Heart right ventricle (tissue), 16 donors: Measurements from ENCODE around the gene LTBP2. TPM values are rescaled to one million over a fixed set of nuclear protein-coding genes. Genes with fewer than 3 reads are reported as not detected.

Experiments
- ATAC-seq, 8 donors: fragments of 200-7000 bp; cut with Tn5 transposase; one replicate each; pipeline ENCODE4 v1.9.1; 2020; ENCODE audit warnings: mild to moderate bottlenecking in 8 of 8, moderate library complexity in 8 of 8, moderate number of reproducible peaks in 1 of 8
- DNase-seq, 2 donors: peaks; one replicate each; pipeline ENCODE4 v3.0.0-alpha.2; 2020
- H3K27ac ChIP-seq, 10 donors: fragments of 200-600 bp; sonication (generic) in 2 of 10; one replicate each; pipeline versions ENCODE4 v1.5.0 to v1.8.0; 2020 to 2022; ENCODE audit warnings: mild to moderate bottlenecking in 3 of 10
- H3K27me3 ChIP-seq, 7 donors: fragments of 200-600 bp; one replicate each; pipeline ENCODE4 v1.8.0; 2021 to 2022; ENCODE audit warnings: mild to moderate bottlenecking in 2 of 7
- H3K36me3 ChIP-seq, 9 donors: fragments of 200-600 bp; sonication (generic) in 1 of 9; one replicate each; pipeline versions ENCODE4 v1.5.0 to v1.8.0; 2020 to 2022; ENCODE audit warnings: mild to moderate bottlenecking in 2 of 9
- H3K4me1 ChIP-seq, 9 donors: fragments of 200-600 bp; sonication (generic) in 1 of 9; one replicate each; pipeline versions ENCODE4 v1.5.0 to v1.8.0; 2020 to 2022; ENCODE audit warnings: mild to moderate bottlenecking in 4 of 9
- H3K4me3 ChIP-seq, 10 donors: fragments of 200-600 bp; sonication (generic) in 2 of 10; one replicate each; pipeline versions ENCODE4 v1.5.0 to v1.8.0; 2020 to 2022; ENCODE audit warnings: mild to moderate bottlenecking in 7 of 10, moderate library complexity in 2 of 10
- H3K9me3 ChIP-seq, 11 donors: fragments of 200-600 bp in 10 of 11; sonication (generic) in 2 of 11; one replicate each; pipeline versions ENCODE4 v1.5.0 to v1.8.0; 2013 to 2022; ENCODE audit warnings: mild to moderate bottlenecking in 2 of 11, control low read depth in 1 of 11, moderate library complexity in 1 of 11
- WGBS, 2 donors: extraction: QIAGEN DNeasy Blood & Tissue Kit; methylation state at CpG; one replicate each; pipeline ENCODE4 v1.1.7; 2013; ENCODE audit warnings: inconsistent platforms in 1 of 2; 5-methylcytosine and 5-hydroxymethylcytosine counted together
- intact Hi-C, 10 donors: fragments of 100-400 bp; cut with DNase I; formaldehyde crosslinking; loops; one replicate each; pipeline versions ENCODE4 v1.11.1 to v1.14.2; 2022
- polyA plus RNA-seq, 2 donors: library from polyadenylated mRNA; stranded (reverse); fragments of 200-250 nt; gene quantifications; one replicate each; pipeline ENCODE4 v1.2.3, GENCODE V29; 2013
- total RNA-seq, 10 donors: library from RNA; stranded (reverse); fragmentation: NEBNext Ultra II Directional in 3 of 10; extraction: Animal tissue kit (Norgen Biotek cat#: 25700) in 3 of 10; gene quantifications; one replicate each; pipeline versions ENCODE4 v1.2.1 to v1.2.4, GENCODE V29; 2021 to 2023
- TF ChIP-seq, protein P1 (sequence below), 9 donors: fragments of 200-600 bp; sonication (generic) in 2 of 9; IDR thresholded peaks; one replicate each; pipeline versions ENCODE4 v1.5.0 to v1.8.0; 2021 to 2022; ENCODE audit warnings: antibody characterized with exemption in 9 of 9, mild to moderate bottlenecking in 5 of 9, moderate library complexity in 1 of 9
- donor health status: Arrhythmogenic right ventricular cardiomyopathy.
- donor health status: ischemic (EF 13 %, LVEDD 7.1; RV severe dilation, severe dysfunction).
- donor health status: healthy with polysubstance abuse.
- donor health status: DM: no; HTN: yes; CAD: no.
- donor health status: DM: no; HTN: no; CAD: no.
- donor health status: ischemic (EF 25% LVEDD 6.9; RV normal size, moderate dysfunction).
- donor health status: ischemic (EF 25% LVEDD 5.7; RV mildly dilated, moderate dysfunction).
- donor health status: healthy.
- donor health status: DM: yes; HTN: yes; CAD: no.
- donor health status: Ischemic cardiomyopathy.
- donor health status: ischemic (EF 35%, LVEDD 5.7; RV mildly dilated, moderate dysfunction).
- donor health status: nonischemic (EF 11% LVEDD 7.7; RV severe dilation, severe dysfunction).
- donor health status: DM: yes; HTN: yes; CAD: no.
- donor health status: PGD.
- donor health status: ischemic (EF 29% LVEDD 5.4; RV normal size, mild dysfunction).
- donor health status: nonischemic (EF 23%, LVEDD 6.1; RV moderate dilation, normal function).

LTBP2 gene
- total and polyA plus RNA-seq, 12 donors: 3.5 to 50.3 (median 17.3) TPM

GRCh38 chr14:74505831-74506230 is 106.2 kb downstream of the LTBP2 start:
- DNase-seq: no peak
- intact Hi-C loops: loop anchor here in 2 of 10 donors (5.0 to 10.0 kb wide), 2 partner anchors 99 to 101 kb away; no protein-coding TSS in a partner anchor
- H3K4me1 ChIP-seq: peaks cover 0 to 15% (median 0%) of the 10 kb centered on the region in 9 donors
- TF ChIP-seq, protein P1, sequence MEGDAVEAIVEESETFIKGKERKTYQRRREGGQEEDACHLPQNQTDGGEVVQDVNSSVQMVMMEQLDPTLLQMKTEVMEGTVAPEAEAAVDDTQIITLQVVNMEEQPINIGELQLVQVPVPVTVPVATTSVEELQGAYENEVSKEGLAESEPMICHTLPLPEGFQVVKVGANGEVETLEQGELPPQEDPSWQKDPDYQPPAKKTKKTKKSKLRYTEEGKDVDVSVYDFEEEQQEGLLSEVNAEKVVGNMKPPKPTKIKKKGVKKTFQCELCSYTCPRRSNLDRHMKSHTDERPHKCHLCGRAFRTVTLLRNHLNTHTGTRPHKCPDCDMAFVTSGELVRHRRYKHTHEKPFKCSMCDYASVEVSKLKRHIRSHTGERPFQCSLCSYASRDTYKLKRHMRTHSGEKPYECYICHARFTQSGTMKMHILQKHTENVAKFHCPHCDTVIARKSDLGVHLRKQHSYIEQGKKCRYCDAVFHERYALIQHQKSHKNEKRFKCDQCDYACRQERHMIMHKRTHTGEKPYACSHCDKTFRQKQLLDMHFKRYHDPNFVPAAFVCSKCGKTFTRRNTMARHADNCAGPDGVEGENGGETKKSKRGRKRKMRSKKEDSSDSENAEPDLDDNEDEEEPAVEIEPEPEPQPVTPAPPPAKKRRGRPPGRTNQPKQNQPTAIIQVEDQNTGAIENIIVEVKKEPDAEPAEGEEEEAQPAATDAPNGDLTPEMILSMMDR (IDR thresholded peaks at IDR 0.05): no peak
- peaks cover 0 to 79% (median 1%) of the 10 kb centered on the region in 9 donors for H3K36me3 ChIP-seq
- no peaks in the 10 kb centered on the region for H3K9me3 ChIP-seq
- no peak for ATAC-seq
- no peak overlapping the region for H3K27ac ChIP-seq
- WGBS, 2 donors: 85 to 92% methylated on average over 17 of the region's 17 CpGs
- peaks cover 0 to 6% (median 0%) of the 10 kb centered on the region in 7 donors for H3K27me3 ChIP-seq
- H3K4me3 ChIP-seq: no peak overlapping the region

- H3K36me3 ChIP-seq: peaks cover 0 to 79% (median 8%) of the 10 kb centered on the region in 9 donors
- H3K27ac ChIP-seq: no peak overlapping the region
- H3K4me1 ChIP-seq: peaks cover 0 to 16% (median 0%) of the 10 kb centered on the region in 9 donors
- DNase-seq (no peak), ATAC-seq (no peak)
- H3K27me3 ChIP-seq: peaks cover 0 to 6% (median 0%) of the 10 kb centered on the region in 7 donors
- intact Hi-C loops: loop anchor here in 3 of 10 donors (5.0 to 10.0 kb wide), 3 partner anchors 100 to 112 kb away; no protein-coding TSS in a partner anchor
- 93% methylated on average over 20 of the region's 20 CpGs for WGBS, 2 donors
- no peaks in the 10 kb centered on the region for H3K9me3 ChIP-seq
- TF ChIP-seq, protein P1 (IDR thresholded peaks at IDR 0.05): no peak
- no peak overlapping the region for H3K4me3 ChIP-seq
Observed at GRCh38 chr14:74504874-74505720, 106.9 kb downstream of the LTBP2 start.

DNA sequence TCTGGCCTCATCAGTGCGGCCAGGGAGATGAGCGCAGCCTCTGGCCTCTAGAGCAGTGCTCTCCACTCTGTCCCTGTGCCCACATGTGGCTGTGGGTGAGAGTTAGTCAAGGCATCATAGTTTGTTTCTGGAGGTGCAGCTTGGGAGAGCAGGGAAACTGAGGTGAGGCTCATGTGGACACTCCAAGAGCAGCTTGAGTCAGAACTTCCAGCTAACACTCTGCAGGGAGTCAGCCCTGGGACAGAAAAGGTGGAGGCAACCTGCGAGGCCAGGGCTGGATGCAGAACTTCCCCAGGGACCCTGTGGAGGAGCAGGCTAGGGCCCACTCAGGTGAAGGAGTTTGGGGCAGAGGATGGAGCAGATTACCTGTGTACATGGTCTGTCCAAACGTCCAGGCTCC is 107.6 kb downstream of the LTBP2 start:
- no peaks in the 10 kb centered on the region for H3K9me3 ChIP-seq
- 87 to 91% methylated on average over 4 of the region's 4 CpGs for WGBS, 2 donors
- H3K27ac ChIP-seq: no peak overlapping the region
- H3K36me3 ChIP-seq: peaks cover 0 to 79% (median 10%) of the 10 kb centered on the region in 9 donors
- no peak for DNase-seq
- intact Hi-C loops: loop anchor here in 2 of 10 donors (5.0 to 10.0 kb wide), 2 partner anchors 100 to 113 kb away; no protein-coding TSS in a partner anchor
- no peak for ATAC-seq
- peaks cover 0 to 16% (median 0%) of the 10 kb centered on the region in 9 donors for H3K4me1 ChIP-seq
- peaks cover 0 to 6% (median 0%) of the 10 kb centered on the region in 7 donors for H3K27me3 ChIP-seq
- TF ChIP-seq, protein P1 (IDR thresholded peaks at IDR 0.05): no peak
- no peak overlapping the region for H3K4me3 ChIP-seq

DNA sequence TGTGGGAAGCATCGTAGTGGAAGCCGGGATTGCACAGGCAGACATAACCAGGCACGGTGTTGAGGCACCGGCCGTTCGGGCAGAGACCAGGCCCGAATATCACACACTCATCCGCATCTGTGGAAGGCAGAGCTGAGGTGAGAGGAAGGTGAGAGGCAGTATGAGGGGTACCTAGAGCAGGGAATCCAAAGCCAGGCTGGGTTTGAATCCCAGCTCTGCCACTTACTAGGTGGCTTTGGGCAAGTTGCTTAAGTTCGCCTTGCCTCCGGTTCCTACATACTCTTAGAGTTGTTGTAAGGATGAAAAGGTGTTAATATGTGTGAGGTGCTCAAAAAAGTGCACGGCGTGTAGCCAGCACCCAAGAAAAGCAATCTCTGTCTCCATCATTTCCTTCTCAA is 108.1 kb downstream of the LTBP2 start:
- Histone ChIP-seq H3K4me3 (no peak overlapping the region), H3K9me3 (no peaks in the 10 kb centered on the region), H3K4me1 (peaks cover 0 to 16% (median 0%) of the 10 kb centered on the region in 9 donors), H3K27me3 (peaks cover 0 to 2% (median 0%) of the 10 kb centered on the region in 7 donors), H3K27ac (no peak overlapping the region), H3K36me3 (peaks cover 0 to 78% (median 10%) of the 10 kb centered on the region in 9 donors)
- no peak for DNase-seq
- no peak for ATAC-seq
- intact Hi-C loops: loop anchor here in 2 of 10 donors (5.0 to 10.0 kb wide), 2 partner anchors 101 to 113 kb away; no protein-coding TSS in a partner anchor
- TF ChIP-seq, protein P1 (IDR thresholded peaks at IDR 0.05): no peak
- WGBS, 2 donors: 94 to 95% methylated on average over 12 of the region's 12 CpGs
